Activated T-cell treated with anti-CD3 and anti-CD28 coated beads, Interleukin-2, amount 50 U/mL, for 72 hours (primary cell): Measurements from ENCODE around the gene TBP. TPM values are rescaled to one million over a fixed set of nuclear protein-coding genes. Genes with fewer than 3 reads are reported as not detected.
"Not testable (repeated sequence)": the region's sequence is repeated elsewhere in the genome, so short reads cannot be mapped to it uniquely, and the experiment has no call there.

Source experiments
- ATAC-seq, 2 donors: fragments of 150-1000 bp; cut with Tn5 transposase; replicated peaks in 1 of 2; 2 replicates each; pipeline ENCODE4 v1.10.0; 2021; ENCODE audit warnings: moderate library complexity in 2 of 2, mild to moderate bottlenecking in 1 of 2
- DNase-seq, 2 donors: peaks; one replicate each; pipeline ENCODE4 v3.0.0; 2021 to 2022; ENCODE audit warnings: mixed read lengths in 1 of 2
- H3K27ac Mint-ChIP-seq: one replicate; pipeline ENCODE4 v1.8.0; 2022; ENCODE audit warnings: mild to moderate bottlenecking, moderate library complexity, mixed read lengths
- H3K27me3 Mint-ChIP-seq: one replicate; pipeline ENCODE4 v1.8.0; 2022; ENCODE audit warnings: low read depth, mixed read lengths
- H3K36me3 Mint-ChIP-seq, 2 donors: one replicate each; pipeline ENCODE4 v1.8.0; 2022; ENCODE audit warnings: mixed read lengths in 2 of 2, mild to moderate bottlenecking in 1 of 2; ENCODE audit not compliant: insufficient read depth in 2 of 2
- H3K4me1 Mint-ChIP-seq: one replicate; pipeline ENCODE4 v1.8.0; 2022; ENCODE audit warnings: low read depth, mixed read lengths
- H3K4me3 Mint-ChIP-seq, 2 donors: one replicate each; pipeline ENCODE4 v1.8.0; 2022; ENCODE audit warnings: mild to moderate bottlenecking in 2 of 2, mixed read lengths in 2 of 2, moderate library complexity in 2 of 2
- H3K9me3 Mint-ChIP-seq, 2 donors: one replicate each; pipeline ENCODE4 v1.8.0; 2022; ENCODE audit warnings: mixed read lengths in 2 of 2
- total RNA-seq, 2 donors: library from RNA; stranded (reverse); gene quantifications; one replicate each; pipeline ENCODE4 v1.2.3, GENCODE V29; 2022

TBP gene
- total RNA-seq, 2 donors from 2014 or later: 25.8 to 29.0 TPM

DNA sequence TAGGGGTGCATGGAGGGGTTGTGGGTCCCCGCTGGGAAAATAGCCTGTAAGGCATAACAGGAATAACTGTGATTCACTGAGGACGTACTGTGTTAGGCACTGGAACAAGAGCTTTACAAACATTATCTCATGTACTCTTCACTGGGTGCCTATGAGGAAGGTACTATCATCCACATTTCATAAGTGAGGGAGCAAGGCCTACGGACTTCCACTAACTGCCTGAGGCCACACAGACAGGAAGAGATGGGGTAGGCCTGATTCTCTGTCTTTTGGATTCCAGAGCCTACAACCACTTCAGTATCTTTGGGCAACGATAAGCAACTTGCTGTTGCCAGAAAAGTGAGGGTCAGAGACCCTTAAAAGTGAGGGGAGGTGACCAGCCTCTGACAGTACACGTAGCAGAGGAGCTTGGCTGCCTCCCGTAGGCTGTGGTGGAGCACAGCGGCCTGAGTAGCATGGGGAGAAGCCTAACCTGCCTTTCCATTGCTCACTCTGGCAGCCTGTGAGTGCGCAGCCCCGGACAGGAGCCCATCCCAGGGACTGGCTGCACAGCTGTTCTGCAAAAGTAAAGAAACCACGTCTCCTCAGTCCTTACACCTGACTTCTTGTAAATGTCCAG lies 31.5 kb upstream of the TBP start:
- H3K27me3 Mint-ChIP-seq: peaks cover 46% of the 10 kb centered on the region
- no peaks in the 10 kb centered on the region for H3K4me1 Mint-ChIP-seq
- H3K27ac Mint-ChIP-seq: no peak overlapping the region
- H3K4me3 Mint-ChIP-seq: no peak overlapping the region
- no peaks in the 10 kb centered on the region for H3K9me3 Mint-ChIP-seq
- DNase-seq (peak in 1 of 2 donors; percentile 21), ATAC-seq (peak; percentile 42 to 55)
- H3K36me3 Mint-ChIP-seq: no peaks in the 10 kb centered on the region

DNA sequence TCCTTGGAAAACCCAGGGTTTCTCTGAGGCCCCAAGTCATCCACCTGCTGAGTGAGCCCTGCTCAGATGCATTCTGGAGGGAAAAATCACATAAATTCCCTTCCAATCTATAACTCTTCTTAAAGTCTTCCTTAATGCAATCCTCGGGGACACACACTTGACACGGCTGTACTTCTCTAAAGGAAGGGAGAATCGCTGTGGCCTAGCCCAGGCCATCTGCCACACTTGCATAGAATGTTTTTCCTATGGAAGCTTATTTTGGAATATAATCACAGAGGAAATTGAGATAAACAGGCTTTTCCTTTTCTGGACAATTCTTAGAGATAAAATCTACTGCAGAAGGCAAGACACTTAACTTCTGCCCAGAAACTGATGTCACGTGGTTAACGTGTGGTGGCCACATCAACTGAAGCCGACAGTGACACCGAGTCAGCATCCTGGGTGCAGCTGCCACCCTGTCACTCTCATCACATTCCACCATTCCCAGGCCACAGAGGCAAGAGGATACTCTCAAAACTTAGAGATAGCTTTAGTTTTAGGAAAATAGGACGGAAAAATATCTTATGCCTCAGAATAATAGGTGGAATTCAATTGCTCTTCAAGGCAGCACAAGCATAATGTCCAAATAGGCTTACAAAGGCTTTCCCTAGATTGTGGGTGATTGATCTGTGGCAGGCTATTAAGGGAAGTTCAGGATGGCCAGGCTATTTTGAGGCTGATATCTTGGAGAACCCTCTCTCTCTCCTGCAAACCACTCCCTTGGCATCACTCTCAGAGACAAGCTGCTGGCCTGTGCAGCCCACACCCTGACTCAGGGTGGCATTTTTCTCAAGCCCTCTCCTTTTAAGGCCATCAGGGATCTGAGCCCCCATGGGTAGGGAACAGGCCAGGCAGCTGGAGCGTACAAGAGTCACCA lies 30.7 kb upstream of the TBP start:
- ATAC-seq (peak in 1 of 2 donors; percentile 32), DNase-seq (no peak)
- Mint-ChIP-seq H3K27me3 (peaks cover 42% of the 10 kb centered on the region), H3K4me3 (no peak overlapping the region), H3K36me3 (no peaks in the 10 kb centered on the region), H3K9me3 (no peaks in the 10 kb centered on the region), H3K4me1 (no peaks in the 10 kb centered on the region), H3K27ac (no peak overlapping the region)

DNA sequence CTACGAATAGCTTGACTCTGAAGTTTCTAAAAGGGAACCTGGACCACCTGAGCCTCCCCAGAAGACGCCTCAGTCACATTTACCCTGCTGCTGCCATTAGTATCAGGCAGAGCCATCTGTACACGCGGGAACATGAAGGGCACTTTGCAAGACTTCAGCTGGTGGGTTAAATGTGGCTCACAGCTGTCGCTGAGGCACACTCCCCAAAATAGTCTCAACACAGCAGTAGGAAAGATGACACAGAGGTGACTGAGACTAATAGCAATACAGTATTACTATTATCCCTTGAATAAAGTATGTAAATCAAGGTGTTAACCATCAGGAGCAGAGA lies 30.0 kb upstream of the TBP start:
- no peaks in the 10 kb centered on the region for H3K4me1 Mint-ChIP-seq
- no peak for DNase-seq
- H3K9me3 Mint-ChIP-seq: no peaks in the 10 kb centered on the region
- no peak for ATAC-seq
- peaks cover 36% of the 10 kb centered on the region for H3K27me3 Mint-ChIP-seq
- no peak overlapping the region for H3K27ac Mint-ChIP-seq
- H3K36me3 Mint-ChIP-seq: no peaks in the 10 kb centered on the region
- no peak overlapping the region for H3K4me3 Mint-ChIP-seq

GRCh38 chr6:170525795-170526194 lies 28.4 kb upstream of the TBP start:
- H3K4me1 Mint-ChIP-seq: no peaks in the 10 kb centered on the region
- H3K9me3 Mint-ChIP-seq: no peaks in the 10 kb centered on the region
- no peak for DNase-seq
- H3K4me3 Mint-ChIP-seq: no peak overlapping the region
- H3K27me3 Mint-ChIP-seq: peaks cover 21% of the 10 kb centered on the region
- ATAC-seq: no peak
- H3K27ac Mint-ChIP-seq: no peak overlapping the region
- H3K36me3 Mint-ChIP-seq: no peaks in the 10 kb centered on the region

DNA sequence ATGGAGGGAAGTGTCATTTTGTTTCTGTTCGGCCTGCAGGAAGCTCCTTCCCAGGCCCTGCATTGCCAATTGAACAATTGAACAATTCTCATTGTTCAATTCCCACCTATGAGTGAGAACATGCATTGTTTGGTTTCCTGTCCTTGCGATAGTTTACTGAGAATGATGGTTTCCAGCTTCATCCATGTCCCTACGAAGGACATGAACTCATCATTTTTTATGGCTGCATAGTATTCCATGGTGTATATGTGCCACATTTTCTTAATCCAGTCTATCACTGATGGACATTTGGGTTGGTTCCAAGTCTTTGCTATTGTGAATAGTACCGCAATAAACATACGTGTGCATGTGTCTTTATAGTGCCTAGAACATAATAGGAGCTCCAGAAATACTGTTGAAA lies 26.2 kb upstream of the TBP start:
- not testable (repeated sequence) for H3K9me3 Mint-ChIP-seq, H3K4me1 Mint-ChIP-seq, H3K27ac Mint-ChIP-seq, H3K36me3 Mint-ChIP-seq, DNase-seq, ATAC-seq, H3K4me3 Mint-ChIP-seq
- peaks cover 12% of the 10 kb centered on the region for H3K27me3 Mint-ChIP-seq

- Mint-ChIP-seq H3K9me3 (no peaks in the 10 kb centered on the region), H3K4me1 (no peaks in the 10 kb centered on the region), H3K27me3 (peaks cover 12% of the 10 kb centered on the region), H3K4me3 (no peak overlapping the region), H3K27ac (no peak overlapping the region), H3K36me3 (peaks cover 0 to 4% of the 10 kb centered on the region in 2 donors)
- peak; percentile 63 to 70 for DNase-seq
- peak; percentile 80 to 82 for ATAC-seq
Observed at GRCh38 chr6:170529839-170530469, 24.2 kb upstream of the TBP start.

DNA sequence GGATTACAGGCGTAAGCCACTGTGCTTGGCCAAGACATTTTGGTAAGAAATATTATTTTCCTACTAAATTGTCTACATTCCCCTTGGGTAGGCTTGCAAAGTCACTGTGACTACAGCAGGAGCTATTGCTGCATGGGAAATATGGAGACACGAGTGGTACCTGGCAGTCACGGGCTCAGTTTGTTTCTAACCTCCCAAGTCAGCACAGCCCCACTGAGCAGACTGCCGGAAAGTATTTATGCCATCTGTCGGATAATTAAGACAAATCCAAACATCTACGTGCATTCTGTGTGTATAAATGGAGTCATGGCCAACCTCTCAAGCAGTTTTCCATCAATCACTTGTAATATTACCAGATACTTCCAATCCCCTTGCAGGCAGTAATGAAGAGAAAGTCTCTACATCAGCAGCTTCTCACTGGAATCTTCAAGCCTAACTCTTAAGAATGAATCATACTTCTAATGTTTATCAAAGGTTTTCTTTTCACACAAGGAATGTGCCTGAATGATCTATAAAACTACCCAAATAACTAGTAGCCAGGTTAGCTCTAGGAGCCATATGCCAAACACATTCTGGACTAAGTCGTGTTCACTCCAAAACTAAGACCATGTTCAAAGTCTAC lies 21.2 kb upstream of the TBP start:
- no peak for ATAC-seq
- Mint-ChIP-seq H3K27me3 (no peaks in the 10 kb centered on the region), H3K27ac (peak overlapping the region; percentile 3), H3K4me3 (no peak overlapping the region), H3K9me3 (no peaks in the 10 kb centered on the region), H3K36me3 (peaks cover 7 to 15% of the 10 kb centered on the region in 2 donors), H3K4me1 (no peaks in the 10 kb centered on the region)
- no peak for DNase-seq

DNA sequence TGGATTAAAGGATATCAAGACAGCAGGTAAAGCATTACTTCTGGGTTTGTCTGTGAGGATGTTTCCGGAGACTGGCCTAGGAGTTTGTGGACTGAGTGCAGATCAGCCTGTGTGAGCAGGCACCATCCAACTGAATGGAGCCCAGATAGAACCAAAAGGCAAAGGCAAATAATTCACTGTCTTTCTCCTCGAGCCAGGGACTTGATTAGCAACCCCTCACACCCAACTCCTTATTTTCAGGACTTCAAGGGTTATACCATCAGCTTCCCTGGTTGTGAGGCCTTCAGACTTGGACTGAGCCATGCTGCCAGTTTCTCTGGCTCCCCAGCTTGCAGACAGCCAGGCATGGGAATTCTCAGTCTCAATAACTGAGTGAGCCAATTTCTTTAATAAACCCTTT lies 20.4 kb upstream of the TBP start:
- Mint-ChIP-seq H3K4me1 (no peaks in the 10 kb centered on the region), H3K27ac (no peak overlapping the region), H3K9me3 (no peaks in the 10 kb centered on the region), H3K36me3 (peaks cover 7 to 17% of the 10 kb centered on the region in 2 donors), H3K27me3 (no peaks in the 10 kb centered on the region), H3K4me3 (no peak overlapping the region)
- DNase-seq (no peak), ATAC-seq (no peak)

DNA sequence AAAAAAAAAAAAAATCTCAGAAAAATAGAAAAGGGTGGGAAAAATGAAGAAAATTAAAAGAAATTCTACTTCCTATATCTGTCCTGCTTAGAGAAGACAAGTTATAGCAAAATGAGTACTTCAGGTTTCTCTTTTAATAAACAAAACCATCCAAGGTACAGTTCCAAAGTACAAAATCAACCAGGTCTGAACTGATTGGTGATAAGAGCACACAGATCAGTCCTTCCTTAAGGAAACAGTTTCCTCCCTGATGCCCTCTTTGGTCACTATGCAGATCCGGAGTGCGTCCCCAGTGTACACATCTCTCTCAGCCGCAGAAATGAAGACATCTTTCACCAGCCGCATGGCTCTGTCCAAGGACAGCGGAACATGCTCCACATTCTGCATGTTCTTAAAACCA lies 19.2 kb upstream of the TBP start:
- Mint-ChIP-seq H3K27ac (no peak overlapping the region), H3K36me3 (peaks cover 7 to 27% of the 10 kb centered on the region in 2 donors), H3K4me1 (no peaks in the 10 kb centered on the region), H3K4me3 (no peak overlapping the region), H3K27me3 (no peaks in the 10 kb centered on the region), H3K9me3 (no peaks in the 10 kb centered on the region)
- no peak for ATAC-seq
- no peak for DNase-seq

DNA sequence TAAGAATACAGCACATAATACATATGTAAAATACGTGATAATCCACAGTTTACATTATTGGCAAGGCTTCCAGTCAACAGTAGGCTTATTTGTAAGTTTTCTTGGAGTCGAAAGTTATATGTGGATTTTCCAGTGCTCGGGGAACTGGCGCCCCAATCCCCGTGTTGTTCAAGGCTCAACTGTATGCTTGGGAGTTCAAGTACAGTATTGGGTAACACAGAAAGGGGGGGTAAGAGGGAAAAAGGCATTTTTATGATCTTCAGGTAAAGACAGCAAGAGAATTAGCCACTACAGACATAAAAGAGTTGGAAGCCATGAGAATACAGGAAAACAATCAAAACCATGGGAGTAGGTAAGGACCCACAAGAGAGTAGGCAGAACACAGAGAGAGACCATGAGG lies 17.5 kb upstream of the TBP start:
- Mint-ChIP-seq H3K4me1 (peaks cover 5% of the 10 kb centered on the region), H3K27ac (peak overlapping the region; percentile 3), H3K36me3 (peaks cover 7 to 33% of the 10 kb centered on the region in 2 donors), H3K9me3 (no peaks in the 10 kb centered on the region), H3K4me3 (no peak overlapping the region), H3K27me3 (no peaks in the 10 kb centered on the region)
- ATAC-seq (no peak), DNase-seq (no peak)

DNA sequence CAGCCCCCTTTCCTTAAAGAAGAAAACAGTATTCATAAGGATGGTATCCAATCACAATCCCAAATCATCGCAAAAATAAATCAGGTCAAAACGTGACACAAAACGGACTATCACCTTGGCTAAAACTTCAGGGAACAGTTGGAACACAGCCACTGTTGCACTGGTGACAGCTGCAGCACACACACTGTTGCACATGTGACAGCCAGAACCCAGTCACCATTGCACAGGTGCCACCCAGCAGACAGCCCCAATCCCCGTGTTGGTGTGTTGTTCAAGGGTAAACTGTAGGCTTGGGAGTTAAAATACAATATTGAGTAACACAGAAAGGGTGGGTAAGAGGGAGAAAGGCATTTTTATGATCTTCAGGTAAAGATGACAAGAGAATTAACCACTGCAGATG lies 16.8 kb upstream of the TBP start:
- Mint-ChIP-seq H3K9me3 (no peaks in the 10 kb centered on the region), H3K27ac (peak overlapping the region; percentile 9), H3K36me3 (peaks cover 7 to 33% of the 10 kb centered on the region in 2 donors), H3K27me3 (no peaks in the 10 kb centered on the region), H3K4me1 (peaks cover 8% of the 10 kb centered on the region), H3K4me3 (no peak overlapping the region)
- ATAC-seq (no peak), DNase-seq (no peak)

- ATAC-seq (no peak), DNase-seq (no peak)
- Mint-ChIP-seq H3K36me3 (peaks cover 4 to 28% of the 10 kb centered on the region in 2 donors), H3K9me3 (no peaks in the 10 kb centered on the region), H3K27me3 (no peaks in the 10 kb centered on the region), H3K4me1 (peaks cover 9% of the 10 kb centered on the region), H3K27ac (no peak overlapping the region), H3K4me3 (no peak overlapping the region)
Observed at GRCh38 chr6:170542031-170542719, 12.0 kb upstream of the TBP start.
